HG02610 (cell line): ENCODE results near the gene GALNT12.
A peak's percentile ranks its signal among the peaks of the same experiment; 100 is the strongest.

Experiments used
- ATAC-seq: cut with Tn5 transposase; IDR thresholded peaks from one replicate; pipeline ENCODE4 v1.9.1; 2021; ENCODE audit warnings: mild to moderate bottlenecking, moderate library complexity; ENCODE audit not compliant: unreplicated experiment

Gene GALNT12

GRCh38 chr9:98807070-98807813 is at the start of gene GALNT12:
GALNT12 (plus strand) TSS chr9:98807670; CDS start chr9:98807699, 29 bp downstream.
- peak; percentile 51 for ATAC-seq

- ATAC-seq = no peak
Measured at GRCh38 chr9:98760231-98760630, 47.2 kb upstream of the GALNT12 start.

- ATAC-seq = no peak
Measured at GRCh38 chr9:98763986-98764745, 43.3 kb upstream of the GALNT12 start.

- no peak for ATAC-seq
Measured at GRCh38 chr9:98765256-98765655, 42.2 kb upstream of the GALNT12 start.

GRCh38 chr9:98766586-98766985 is 40.9 kb upstream of the GALNT12 start:
- ATAC-seq = no peak

- ATAC-seq = no peak
Measured at GRCh38 chr9:98767196-98767595, 40.3 kb upstream of the GALNT12 start.

- no peak for ATAC-seq
Measured at GRCh38 chr9:98767915-98768314, 39.6 kb upstream of the GALNT12 start.

GRCh38 chr9:98768344-98768743 is 39.1 kb upstream of the GALNT12 start:
- no peak for ATAC-seq

GRCh38 chr9:98770717-98771116 is 36.8 kb upstream of the GALNT12 start:
- no peak for ATAC-seq

GRCh38 chr9:98771209-98771874 is 36.1 kb upstream of the GALNT12 start:
- ATAC-seq = no peak

GRCh38 chr9:98772364-98773155 is 34.9 kb upstream of the GALNT12 start:
- ATAC-seq = no peak

GRCh38 chr9:98773721-98774120 is 33.7 kb upstream of the GALNT12 start:
- no peak for ATAC-seq

GRCh38 chr9:98774746-98775145 is 32.7 kb upstream of the GALNT12 start:
- no peak for ATAC-seq

- ATAC-seq = no peak
Measured at GRCh38 chr9:98775831-98776441, 31.5 kb upstream of the GALNT12 start.

- ATAC-seq = no peak
Measured at GRCh38 chr9:98777618-98778017, 29.9 kb upstream of the GALNT12 start.

- no peak for ATAC-seq
Measured at GRCh38 chr9:98778251-98778650, 29.2 kb upstream of the GALNT12 start.

GRCh38 chr9:98778711-98779530 is 28.5 kb upstream of the GALNT12 start:
- ATAC-seq = no peak

GRCh38 chr9:98780059-98780749 is 27.3 kb upstream of the GALNT12 start:
- ATAC-seq = no peak
